WI38 (cell line): ENCODE measurements around the gene AATK.

ENCODE experiments used
- H3K4me3 ChIP-seq: 2 replicates; pipeline ENCODE4 v1.5.1; 2011; ENCODE audit warnings: low read depth, mild to moderate bottlenecking, control low read depth, low read length
- TF ChIP-seq, protein P1 (sequence below): IDR thresholded peaks from 2 replicates; pipeline ENCODE4 v1.5.1; 2012; ENCODE audit warnings: low read depth, mild to moderate bottlenecking, control low read depth, low read length

The AATK gene

DNA sequence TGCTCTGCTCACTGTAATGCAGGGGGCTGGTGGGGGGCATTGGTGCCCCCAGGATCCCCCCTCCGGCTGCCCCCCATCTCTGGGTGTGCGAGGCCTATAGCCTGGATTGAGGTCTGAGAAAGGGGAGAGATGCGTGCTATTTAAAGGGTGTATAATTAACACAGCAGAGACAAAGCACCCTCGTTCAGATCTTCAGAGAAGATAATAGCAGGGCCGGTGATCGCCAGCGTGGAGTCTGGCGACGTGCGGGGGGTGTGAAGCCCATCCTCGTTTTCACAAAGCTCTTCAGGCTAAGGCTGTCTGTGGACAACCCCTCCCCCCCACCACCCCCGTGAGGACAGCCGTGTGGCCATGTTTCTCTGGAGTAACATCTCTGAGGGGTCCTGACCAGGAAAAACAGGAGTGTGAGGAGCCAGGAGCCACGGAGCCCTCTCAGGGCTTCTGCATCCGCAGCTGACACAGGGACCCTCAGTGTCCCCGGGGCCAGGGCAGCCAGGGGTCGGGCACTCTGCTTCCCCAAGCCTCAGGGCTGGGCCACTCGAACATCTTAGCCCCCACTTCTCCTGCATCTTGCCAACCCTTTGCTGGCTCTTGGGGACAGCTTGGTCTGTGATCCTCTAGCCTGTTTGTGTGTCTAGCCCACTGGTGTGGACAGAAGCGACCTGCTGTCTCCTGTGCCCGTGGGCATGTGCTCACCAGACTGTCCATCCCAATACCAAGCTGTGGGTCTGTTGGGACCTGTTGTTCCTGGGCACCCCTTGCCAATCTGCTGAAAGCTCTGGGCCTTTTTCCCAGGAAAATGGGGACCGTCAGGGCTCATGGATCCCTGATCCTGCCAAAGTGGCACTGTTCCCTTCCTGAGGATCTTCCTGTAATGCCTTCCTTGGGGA, 72.2 kb downstream of the AATK start:
- H3K4me3 ChIP-seq: no peak overlapping the region
- TF ChIP-seq, protein P1, sequence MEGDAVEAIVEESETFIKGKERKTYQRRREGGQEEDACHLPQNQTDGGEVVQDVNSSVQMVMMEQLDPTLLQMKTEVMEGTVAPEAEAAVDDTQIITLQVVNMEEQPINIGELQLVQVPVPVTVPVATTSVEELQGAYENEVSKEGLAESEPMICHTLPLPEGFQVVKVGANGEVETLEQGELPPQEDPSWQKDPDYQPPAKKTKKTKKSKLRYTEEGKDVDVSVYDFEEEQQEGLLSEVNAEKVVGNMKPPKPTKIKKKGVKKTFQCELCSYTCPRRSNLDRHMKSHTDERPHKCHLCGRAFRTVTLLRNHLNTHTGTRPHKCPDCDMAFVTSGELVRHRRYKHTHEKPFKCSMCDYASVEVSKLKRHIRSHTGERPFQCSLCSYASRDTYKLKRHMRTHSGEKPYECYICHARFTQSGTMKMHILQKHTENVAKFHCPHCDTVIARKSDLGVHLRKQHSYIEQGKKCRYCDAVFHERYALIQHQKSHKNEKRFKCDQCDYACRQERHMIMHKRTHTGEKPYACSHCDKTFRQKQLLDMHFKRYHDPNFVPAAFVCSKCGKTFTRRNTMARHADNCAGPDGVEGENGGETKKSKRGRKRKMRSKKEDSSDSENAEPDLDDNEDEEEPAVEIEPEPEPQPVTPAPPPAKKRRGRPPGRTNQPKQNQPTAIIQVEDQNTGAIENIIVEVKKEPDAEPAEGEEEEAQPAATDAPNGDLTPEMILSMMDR: no peak

DNA sequence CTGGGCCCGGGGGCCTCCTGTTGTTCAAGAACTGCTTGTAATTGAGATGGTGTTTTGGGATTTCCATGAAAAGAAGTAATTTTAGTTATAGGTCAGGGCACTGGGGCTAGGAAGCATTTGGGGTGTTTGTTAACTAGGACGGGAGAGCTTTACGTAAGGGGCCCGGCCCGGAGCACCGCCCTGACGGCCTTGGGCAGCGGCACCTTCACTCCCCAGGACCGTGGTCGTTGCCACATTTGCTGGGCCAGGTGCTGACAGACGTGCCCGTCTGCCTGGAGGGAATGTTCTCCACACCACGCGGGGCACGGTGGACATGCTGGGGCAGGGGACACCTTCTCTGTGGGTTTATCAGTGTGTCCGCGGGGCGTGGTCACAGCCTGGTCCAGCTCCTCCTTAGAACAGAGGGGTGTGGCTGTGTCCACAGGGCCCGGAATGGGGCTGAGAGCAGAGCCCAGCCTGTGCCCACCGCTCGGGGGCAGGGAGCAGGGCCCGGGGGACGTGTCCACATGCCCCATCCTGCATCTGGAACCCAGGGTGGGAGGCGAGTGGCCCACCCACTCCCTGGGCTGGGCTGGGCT, 73.4 kb downstream of the AATK start:
- H3K4me3 ChIP-seq: no peak overlapping the region
- TF ChIP-seq, protein P1: no peak

DNA sequence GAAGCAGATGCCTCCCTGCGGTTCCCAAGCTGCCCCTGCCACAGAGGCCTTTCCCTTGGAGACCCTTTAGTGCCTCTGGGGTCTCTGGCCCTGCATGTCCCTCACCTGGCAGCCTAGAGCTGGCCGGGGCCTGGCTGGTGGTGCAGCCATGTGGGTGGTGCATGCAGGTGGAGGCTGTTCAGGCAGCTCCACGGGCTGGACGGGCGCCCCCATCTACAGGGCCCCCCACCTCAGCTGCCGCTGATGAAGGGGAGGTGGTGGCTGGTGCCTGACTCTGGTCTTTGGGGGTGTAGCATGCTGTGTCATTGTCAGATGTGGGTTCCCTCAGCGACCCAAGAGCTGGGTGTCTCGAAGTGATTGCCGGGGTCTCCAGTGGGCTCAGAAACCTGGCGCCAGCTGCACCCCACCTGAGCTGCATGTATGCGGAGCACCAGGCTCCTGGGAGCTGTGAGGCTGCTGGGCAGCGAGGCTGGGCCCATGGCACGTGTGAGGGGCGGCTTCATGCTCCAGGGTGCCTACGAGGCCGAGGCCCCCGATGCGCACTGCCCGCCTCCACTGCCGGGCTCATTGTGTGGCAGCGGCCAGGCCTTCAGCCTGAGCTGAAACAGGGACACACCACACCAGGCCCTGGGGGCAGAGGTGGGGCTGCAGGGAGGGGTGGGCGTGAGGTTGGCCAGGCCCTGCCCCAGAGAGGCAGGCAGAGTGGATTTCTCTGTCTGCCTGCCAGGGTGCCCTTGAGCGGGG, 74.1 kb downstream of the AATK start:
- no peak overlapping the region for H3K4me3 ChIP-seq
- TF ChIP-seq, protein P1: no peak

DNA sequence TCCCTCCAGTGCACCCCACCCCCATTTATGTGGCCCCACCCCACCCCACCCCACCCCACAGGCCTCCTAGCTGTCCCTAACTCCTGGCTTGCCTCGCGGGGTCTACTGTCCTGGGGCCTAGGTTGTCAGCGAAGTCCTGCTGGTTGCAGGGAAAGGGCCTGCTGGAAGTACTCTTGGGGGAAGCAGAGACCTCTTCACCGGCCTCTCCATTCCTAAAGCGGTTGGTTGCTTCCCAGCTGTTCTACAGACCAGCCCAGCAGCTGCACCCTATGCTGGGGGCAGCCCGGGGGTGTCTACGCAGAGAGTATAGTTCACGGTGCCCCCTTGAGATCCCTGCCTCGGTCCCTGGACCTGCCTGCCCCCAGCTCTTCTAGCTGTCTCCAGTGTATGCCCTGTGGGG, 74.9 kb downstream of the AATK start:
- H3K4me3 ChIP-seq: no peak overlapping the region

DNA sequence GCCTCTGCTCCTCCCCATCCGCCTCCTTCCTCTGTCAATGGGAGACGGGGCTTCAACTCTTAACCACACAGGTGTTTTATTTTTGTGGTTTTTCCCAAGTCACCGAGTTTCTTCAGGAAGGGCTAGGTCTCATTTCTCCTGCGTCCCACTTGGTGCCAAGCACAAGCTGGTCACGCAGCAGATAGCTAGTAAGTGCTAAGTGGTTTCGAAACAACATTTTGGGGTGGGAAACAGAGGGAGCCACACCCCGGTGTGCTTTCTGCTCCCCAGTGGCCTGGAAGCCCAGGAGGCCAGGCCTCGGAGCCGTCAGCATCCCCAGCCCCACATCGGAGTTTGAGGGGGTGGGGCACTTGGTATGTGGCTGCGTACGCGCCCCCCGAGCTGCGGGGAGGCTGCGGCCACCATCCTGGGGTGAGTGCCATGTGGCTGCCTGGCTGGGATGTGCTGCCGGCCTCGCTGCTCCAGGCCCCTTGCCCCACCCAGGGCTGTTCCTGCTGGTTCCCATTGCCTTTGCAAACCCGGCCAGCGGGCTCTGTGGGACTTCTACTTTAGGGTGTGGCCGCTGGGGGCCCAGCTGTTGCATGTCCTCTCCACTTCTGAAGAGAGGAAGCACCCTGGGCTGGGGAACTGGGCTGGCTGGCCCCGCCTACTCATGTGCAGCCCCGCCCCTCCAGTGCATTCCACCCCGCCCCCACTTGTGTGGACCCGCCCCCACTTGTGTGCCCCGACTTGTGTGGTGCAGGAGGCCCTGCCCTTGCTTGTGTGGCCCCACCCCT, 75.5 kb downstream of the AATK start:
- TF ChIP-seq, protein P1: no peak
- H3K4me3 ChIP-seq: no peak overlapping the region

More for the DNA sequence above, 74.9 kb downstream of the AATK start:
- TF ChIP-seq, protein P1: no peak

DNA sequence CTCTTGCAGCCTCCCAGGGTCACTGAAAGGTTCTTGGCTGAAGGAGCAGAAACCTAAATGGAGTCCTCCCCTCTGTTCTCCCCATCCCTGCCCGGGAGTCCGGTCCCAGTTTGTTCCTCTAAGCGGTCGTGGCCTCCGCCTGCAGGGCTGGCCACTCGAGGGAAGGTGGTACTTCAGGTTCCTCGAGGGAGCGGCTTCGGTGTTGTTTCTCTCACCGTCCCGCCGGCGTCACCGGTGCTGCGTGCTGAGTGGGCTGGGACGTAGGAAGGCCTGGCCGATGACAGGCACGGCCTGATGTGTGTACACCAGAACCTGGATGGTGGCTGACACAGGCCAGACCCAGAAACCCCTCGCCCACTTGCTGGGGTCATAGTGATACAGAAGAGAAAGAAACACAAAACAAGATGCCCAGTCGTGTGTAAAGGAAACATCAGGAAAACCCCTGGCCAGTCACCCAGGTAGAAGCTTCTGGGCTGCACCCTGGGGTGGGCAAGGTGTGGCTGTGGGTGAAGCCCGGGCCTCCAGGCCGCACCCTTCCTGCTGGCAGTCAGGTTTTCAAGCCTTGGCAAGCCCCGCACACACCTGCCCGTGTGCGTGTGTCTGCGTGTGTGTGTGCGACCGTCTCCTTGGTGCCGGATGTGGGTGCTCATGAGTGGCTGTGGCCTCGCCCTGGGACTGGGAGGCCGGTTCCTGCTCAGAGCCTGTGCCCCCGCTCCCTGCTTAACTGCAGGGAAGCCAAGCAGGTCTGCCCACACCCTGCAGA, 79.1 kb downstream of the AATK start:
- TF ChIP-seq, protein P1: no peak
- H3K4me3 ChIP-seq: no peak overlapping the region
